GM12874 (cell line): ENCODE results near the gene MAPK10.

Source experiments
- TF ChIP-seq, protein P1 (sequence below): IDR thresholded peaks from 2 replicates; pipeline ENCODE4 v1.5.1; 2011; ENCODE audit warnings: low read depth, mild to moderate bottlenecking, control low read depth, low read length, moderate library complexity; ENCODE audit not compliant: insufficient read depth

MAPK10 gene

DNA sequence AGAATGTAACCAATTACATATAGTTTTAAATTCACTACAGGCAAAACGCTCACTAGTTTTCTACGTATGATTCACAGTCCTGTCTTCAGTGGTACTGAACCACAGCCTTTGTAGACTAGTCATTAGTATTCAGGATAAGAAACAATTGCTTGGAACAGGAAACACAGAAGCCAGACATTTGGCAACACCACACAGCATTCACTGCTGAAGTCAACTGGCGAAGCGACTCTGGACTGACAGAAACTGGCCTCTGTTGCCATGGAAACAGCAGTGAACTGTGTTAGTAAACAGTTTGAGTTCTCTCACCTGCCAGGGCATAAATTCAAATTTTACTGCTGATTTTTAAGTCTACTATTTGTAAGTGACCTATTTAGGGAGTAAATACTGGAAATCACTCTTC is 57.6 kb downstream of the MAPK10 start:
- TF ChIP-seq, protein P1, sequence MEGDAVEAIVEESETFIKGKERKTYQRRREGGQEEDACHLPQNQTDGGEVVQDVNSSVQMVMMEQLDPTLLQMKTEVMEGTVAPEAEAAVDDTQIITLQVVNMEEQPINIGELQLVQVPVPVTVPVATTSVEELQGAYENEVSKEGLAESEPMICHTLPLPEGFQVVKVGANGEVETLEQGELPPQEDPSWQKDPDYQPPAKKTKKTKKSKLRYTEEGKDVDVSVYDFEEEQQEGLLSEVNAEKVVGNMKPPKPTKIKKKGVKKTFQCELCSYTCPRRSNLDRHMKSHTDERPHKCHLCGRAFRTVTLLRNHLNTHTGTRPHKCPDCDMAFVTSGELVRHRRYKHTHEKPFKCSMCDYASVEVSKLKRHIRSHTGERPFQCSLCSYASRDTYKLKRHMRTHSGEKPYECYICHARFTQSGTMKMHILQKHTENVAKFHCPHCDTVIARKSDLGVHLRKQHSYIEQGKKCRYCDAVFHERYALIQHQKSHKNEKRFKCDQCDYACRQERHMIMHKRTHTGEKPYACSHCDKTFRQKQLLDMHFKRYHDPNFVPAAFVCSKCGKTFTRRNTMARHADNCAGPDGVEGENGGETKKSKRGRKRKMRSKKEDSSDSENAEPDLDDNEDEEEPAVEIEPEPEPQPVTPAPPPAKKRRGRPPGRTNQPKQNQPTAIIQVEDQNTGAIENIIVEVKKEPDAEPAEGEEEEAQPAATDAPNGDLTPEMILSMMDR: no peak

DNA sequence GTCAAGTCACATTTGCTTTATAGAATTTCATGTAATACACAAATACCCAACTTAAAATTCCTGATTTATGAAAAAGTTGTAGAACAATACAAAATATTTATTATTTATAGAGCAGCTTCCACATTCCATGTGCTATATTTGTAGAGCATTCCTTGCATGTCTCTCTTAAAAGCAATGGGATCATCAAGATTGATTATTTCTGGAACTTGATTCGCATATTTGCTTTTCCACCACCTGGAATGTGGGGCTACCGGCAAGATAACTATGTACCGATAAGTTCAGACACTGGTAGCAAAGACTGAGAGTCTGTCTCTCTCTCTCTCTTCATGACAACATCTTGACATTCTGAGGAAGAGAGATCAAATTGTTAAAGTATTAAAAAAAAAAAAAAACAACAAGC is 59.3 kb downstream of the MAPK10 start:
- TF ChIP-seq, protein P1: no peak

DNA sequence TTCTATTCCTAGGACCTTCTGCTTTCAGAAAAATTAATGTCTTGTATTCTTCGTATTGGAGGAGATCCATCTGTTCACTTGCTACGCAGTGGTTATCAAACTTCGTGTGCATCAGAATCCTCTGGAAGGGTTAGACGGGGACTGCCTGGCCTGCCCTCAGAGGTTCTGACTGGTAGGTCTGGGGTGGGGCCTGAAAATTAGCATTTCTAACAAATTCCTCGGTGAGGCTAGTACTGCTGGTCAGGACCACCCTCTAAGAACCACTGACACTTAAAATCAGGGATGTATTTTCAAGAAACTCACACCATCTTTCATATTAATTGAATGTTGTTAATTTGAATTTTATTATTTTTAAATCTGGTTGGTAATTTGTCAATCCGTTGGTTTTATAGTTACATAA is 63.0 kb downstream of the MAPK10 start:
- TF ChIP-seq, protein P1: no peak

DNA sequence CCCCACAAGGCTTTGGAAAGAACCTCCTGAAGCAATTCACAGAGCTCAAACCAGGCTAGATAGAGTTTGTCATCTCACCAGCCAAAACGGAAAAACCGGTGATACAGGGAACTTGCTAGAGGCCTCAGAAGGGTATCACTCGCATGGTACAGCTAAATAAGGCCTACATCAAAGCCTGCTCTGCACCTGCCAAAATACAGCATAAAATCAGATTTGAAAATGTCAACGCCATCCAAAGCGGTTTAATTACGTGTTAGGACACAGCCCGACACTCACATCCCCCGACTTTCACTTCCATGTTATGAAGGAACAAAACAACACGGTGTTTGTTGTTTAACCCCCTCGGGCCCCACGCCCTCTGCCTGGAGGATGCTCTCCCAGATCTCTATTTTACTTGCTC is 65.0 kb downstream of the MAPK10 start:
- TF ChIP-seq, protein P1: no peak

DNA sequence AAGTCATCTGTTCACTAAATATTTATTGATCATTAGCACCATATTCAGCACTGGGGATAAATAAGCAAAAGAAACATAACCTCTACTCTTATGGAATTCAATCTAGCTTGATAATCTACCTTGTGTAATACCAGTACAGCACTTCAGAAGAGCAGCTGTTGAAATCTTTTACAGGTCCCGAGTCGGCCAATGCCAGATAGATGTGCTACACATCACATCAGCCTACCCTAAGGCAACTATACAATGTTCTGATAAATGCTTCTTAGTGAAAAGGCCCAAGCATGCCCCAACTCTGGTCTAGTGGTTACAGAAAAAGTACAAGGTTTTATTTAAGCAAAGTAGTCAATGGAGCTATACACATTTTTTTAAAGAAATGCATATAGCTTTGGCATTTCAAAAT is 68.7 kb downstream of the MAPK10 start:
- TF ChIP-seq, protein P1: no peak

DNA sequence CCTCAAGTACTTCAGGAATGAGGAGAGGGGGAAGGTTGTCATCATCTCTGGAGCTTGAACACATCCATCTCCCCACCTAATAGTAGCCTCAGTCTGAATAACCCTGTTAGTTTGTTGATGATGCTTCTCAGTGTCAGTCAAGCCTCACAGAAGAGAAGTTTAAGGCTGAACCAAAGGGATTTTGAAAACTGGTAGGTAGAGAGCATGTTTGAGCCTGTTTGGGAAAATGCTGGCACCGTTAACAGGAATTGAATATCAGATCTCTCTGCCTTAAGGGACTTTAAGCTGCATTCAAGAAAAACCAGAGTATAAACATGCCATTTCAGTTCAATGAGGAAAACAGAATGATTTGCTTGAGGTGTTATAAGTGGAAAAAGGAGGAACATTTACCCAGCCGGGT is 73.1 kb downstream of the MAPK10 start:
- TF ChIP-seq, protein P1: no peak

DNA sequence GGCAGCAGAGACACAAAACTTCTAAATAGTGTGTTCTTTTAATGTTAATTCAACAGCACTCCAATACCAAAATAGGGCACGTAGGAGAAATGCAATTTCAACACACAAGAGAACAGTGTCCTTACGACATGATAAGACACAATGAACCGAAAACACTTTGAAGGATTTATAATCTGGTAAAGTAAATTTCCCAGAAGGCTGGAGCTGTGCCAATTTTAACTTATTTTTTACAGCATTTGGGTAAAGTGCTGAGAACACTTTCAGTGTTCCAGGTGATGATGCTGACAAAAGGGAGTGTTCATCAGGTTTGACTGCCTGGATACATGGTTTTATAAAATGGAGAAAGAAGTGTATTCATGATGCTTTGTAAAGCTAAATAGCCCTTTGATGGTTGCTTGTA is 76.5 kb downstream of the MAPK10 start:
- TF ChIP-seq, protein P1: no peak

DNA sequence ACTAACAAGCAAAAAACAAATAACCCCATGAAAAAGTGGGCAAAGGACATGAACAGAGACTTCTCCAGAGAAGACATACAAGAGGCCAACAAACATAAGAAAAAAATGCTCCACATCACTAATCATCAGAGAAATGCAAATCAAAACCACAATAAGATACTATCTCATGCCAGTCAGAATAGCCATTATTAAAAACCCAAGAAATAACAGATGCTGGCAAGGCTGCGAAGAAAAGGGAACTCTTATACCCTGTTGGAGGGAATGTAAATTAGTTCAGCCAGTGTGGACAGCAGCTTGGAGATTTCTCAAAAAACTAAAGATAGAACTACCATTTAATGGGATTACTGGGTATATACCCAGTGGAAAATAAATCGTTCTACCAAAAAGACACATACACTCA is 79.6 kb downstream of the MAPK10 start:
- TF ChIP-seq, protein P1: no peak
